Measurements from ENCODE around the gene GOSR2. TPM values are rescaled to one million over a fixed set of nuclear protein-coding genes. Genes with fewer than 3 reads are reported as not detected.
"Not testable (repeated sequence)": the region's sequence is repeated elsewhere in the genome, so short reads cannot be mapped to it uniquely, and the experiment has no call there.

Gene GOSR2
- total RNA-seq, 1 experiment from 2014 or later = 43.2 TPM

DNA sequence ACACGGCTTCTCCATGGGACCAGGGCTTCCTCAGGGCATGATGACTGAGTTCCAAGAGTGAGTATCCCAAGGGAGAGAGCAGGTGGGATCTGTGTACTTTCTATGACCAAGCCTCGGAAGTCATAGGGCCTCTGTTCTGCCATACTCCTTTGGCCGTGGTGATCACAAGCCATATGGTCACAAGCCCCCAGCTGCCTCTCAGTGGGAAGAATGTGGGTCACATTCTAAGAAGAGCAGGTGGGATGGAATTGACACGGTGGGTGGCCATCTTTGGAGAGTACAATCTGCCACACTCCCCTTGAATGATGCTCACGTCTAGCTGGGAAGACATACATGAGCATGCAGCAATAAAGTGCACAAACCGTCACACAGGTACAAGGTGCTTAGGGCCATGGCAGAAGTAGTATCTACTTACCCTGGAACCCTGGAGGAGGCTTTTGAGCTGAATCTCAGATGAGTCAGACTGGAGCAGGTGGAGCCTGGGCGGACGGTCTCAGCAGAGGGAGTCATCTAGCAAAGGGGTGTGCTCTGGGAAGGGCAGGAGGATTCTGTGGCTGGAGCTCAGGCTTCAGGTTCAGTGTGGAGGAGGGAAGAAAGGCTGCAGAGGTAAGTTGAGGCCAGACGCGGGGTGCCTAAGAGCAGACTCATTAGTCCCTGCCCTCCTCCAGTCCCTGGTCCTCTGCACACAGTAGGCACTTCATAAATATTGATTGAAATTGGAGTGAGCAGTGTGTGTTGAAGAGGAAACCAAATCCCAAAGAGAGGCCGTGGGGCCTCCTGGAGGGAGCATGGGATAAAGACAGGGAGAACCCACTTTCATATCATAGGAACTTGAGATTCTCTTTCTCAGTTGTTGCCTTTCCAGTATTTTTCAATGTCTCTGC lies 26.6 kb downstream of the GOSR2 start:
- in situ Hi-C loops (cut with HindIII; ENCODE audit: low pct_unique_long_range_greater_than_20kb, low sequenced_read_pairs) = no loop called here
- DNase-seq (ENCODE audit: low read depth) = no peak

DNA sequence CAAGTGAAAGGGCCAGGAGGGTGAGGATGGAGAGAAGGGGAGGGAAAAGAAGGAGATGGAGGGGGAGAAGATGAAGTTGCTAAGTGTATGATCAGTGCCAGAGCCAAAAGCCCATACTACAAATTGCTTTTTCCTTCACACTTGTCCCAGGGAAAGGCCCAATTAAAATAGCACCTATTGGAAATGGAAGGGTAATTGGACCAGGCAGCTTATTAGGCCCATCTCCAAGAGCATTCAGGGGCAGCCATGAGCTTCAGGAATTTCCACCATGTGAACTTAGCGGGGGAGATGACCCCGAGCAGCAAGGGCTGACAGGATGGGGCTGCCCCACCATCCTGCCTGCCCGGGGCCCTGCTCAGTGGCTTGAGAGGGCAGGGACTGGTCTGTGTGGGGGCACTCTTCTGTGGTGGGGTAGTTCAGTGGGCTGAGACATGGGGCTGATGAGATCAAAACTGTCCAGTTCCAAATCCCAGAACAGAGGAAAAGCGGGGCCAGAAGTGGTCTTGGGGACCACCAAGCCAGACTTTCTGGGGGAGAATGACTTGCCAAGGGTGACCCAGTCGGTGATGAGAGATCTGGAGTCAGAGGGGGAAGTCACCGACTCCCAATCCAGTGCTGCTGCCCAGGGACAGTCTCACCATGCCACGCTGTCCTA lies 27.5 kb downstream of the GOSR2 start:
- DNase-seq (ENCODE audit: low read depth) = no peak
- in situ Hi-C loops (cut with HindIII; ENCODE audit: low pct_unique_long_range_greater_than_20kb, low sequenced_read_pairs) = no loop called here

GRCh38 chr17:46950997-46951621 lies 28.1 kb downstream of the GOSR2 start:
- in situ Hi-C loops (cut with HindIII; ENCODE audit: low pct_unique_long_range_greater_than_20kb, low sequenced_read_pairs) = no loop called here
- no peak for DNase-seq (ENCODE audit: low read depth)

GRCh38 chr17:46951706-46952105 lies 28.7 kb downstream of the GOSR2 start:
- DNase-seq (ENCODE audit: low read depth) = no peak
- in situ Hi-C loops (cut with HindIII; ENCODE audit: low pct_unique_long_range_greater_than_20kb, low sequenced_read_pairs) = no loop called here

DNA sequence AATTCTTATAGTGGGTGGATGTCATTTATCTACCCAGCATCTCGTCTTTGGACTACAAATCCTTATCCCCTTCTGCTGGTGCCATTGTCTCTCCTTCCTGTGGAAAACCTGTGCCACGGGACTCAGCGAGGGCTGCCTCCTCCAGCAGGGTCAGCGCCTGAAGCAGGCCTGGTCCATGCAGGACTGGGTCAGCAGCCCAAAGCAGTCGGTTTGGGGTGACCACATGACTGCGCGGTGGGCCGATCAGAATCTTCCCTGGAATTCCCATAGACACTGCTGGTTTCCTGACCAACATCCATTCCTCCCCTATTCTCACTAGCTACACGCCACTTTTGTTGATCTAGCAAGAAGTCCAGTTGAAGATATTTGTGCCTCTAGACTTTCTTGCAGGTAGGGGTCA lies 29.2 kb downstream of the GOSR2 start:
- DNase-seq (ENCODE audit: low read depth) = no peak
- in situ Hi-C loops (cut with HindIII; ENCODE audit: low pct_unique_long_range_greater_than_20kb, low sequenced_read_pairs) = no loop called here

DNA sequence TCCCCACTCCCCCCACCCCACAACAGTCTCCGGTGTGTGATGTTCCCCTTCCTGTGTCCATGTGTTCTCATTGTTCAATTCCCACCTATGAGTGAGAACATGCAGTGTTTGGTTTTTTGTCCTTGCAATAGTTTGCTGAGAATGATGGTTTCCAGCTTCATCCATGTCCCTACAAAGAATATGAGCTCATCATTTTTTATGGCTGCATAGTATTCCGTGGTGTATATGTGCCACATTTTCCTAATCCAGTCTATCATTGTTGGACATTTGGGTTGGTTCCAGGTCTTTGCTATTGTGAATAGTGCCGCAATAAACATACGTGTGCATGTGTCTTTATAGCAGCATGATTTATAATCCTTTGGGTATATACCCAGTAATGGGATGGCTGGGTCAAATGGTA lies 30.2 kb downstream of the GOSR2 start:
- in situ Hi-C loops (cut with HindIII; ENCODE audit: low pct_unique_long_range_greater_than_20kb, low sequenced_read_pairs); DNase-seq (ENCODE audit: low read depth): not testable (repeated sequence)

- no peak for DNase-seq (ENCODE audit: low read depth)
- in situ Hi-C loops (cut with HindIII; ENCODE audit: low pct_unique_long_range_greater_than_20kb, low sequenced_read_pairs) = no loop called here
Measured at GRCh38 chr17:46958041-46958591, 35.2 kb downstream of the GOSR2 start.

DNA sequence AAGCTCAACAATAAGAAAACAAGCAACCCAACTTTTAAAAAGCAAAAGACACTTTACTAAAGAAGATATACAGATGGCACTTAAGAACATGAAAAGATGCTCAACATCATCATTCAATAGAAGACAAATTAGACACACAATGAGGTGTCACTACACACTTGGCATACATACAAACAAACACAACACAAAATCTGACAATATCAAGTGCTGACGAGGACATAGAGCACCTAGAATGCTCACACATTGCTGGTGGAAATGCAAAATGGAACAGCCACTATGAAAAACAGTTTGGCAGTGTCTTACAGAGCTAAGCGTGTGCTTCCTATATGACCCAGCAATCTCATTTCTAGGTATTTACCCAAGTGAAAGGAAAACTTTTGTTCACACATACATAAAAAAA lies 37.2 kb downstream of the GOSR2 start:
- DNase-seq (ENCODE audit: low read depth) = no peak
- in situ Hi-C loops (cut with HindIII; ENCODE audit: low pct_unique_long_range_greater_than_20kb, low sequenced_read_pairs) = no loop called here

- no peak for DNase-seq (ENCODE audit: low read depth)
- in situ Hi-C loops (cut with HindIII; ENCODE audit: low pct_unique_long_range_greater_than_20kb, low sequenced_read_pairs) = no loop called here
Measured at GRCh38 chr17:46962374-46962790, 39.4 kb downstream of the GOSR2 start.

GRCh38 chr17:46963571-46963970 lies 40.6 kb downstream of the GOSR2 start:
- in situ Hi-C loops (cut with HindIII; ENCODE audit: low pct_unique_long_range_greater_than_20kb, low sequenced_read_pairs) = no loop called here
- no peak for DNase-seq (ENCODE audit: low read depth)

- peak; percentile 37 for DNase-seq (ENCODE audit: low read depth)
- in situ Hi-C loops (cut with HindIII; ENCODE audit: low pct_unique_long_range_greater_than_20kb, low sequenced_read_pairs) = no loop called here
Measured at GRCh38 chr17:46964315-46965265, 41.6 kb downstream of the GOSR2 start.

DNA sequence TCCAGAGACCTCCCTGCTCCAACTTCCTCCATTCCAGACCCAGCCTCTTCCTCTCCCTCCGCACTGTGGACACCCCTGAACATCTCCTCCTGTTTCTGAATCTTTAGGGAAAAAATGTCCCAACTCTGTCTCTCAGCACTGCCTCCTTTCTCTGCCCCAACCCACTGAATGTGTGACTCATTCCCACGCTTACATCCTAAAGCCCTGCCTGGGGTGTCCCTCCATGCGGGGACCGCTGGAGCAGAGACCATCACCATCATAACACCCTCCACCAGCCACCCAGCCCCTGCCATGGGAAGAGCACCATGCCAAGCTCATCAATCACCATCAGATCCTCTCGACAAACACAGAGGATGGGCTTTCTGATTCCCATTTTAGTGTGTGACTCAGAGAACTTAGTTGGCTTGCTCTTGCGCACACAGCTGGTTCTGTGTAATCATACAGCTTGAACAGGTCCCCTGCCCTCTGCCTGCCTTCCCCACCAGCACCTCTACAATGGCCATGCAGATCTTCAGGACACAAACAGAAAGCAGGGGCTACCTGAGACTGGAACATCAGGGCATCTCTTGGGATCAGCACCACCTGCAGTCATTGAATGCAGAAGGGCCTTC lies 45.4 kb downstream of the GOSR2 start:
- in situ Hi-C loops (cut with HindIII; ENCODE audit: low pct_unique_long_range_greater_than_20kb, low sequenced_read_pairs) = no loop called here
- no peak for DNase-seq (ENCODE audit: low read depth)

- in situ Hi-C loops (cut with HindIII; ENCODE audit: low pct_unique_long_range_greater_than_20kb, low sequenced_read_pairs) = no loop called here
- DNase-seq (ENCODE audit: low read depth) = no peak
Measured at GRCh38 chr17:46968896-46969295, 45.9 kb downstream of the GOSR2 start.

DNA sequence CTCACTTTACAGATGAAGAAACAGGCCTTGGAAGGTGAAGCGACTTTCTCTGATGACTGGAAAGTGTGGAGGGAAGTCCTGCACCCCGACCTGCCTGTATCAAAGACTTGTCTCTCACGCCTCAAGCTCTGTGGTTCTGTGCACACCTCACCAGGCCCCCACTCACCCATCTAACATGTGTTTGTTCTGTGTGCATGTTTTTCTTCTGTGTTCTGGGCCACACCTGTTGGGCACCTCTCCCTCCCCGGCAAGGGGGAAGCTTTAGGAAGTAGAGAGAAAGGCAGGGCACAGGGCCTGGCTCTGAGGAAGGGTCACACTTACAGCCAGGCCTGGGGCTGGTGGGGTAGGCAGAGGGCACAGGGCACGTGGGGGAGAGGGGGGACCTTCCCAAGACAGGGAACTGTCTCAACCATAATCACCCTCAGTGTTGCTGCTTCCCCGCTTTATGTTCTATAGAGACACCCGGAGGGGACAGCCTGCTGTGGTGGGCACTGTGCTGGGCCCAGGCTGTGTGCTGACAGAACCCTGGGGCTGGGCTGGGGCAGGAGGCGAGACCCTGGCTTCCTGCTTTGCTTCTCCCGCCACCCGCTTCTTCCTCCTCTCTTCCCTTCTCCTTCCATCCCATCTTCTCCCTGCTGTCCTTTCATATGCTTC lies 48.8 kb downstream of the GOSR2 start:
- DNase-seq (ENCODE audit: low read depth) = no peak
- in situ Hi-C loops (cut with HindIII; ENCODE audit: low pct_unique_long_range_greater_than_20kb, low sequenced_read_pairs) = no loop called here

GRCh38 chr17:46972346-46972745 lies 49.4 kb downstream of the GOSR2 start:
- in situ Hi-C loops (cut with HindIII; ENCODE audit: low pct_unique_long_range_greater_than_20kb, low sequenced_read_pairs) = no loop called here
- no peak for DNase-seq (ENCODE audit: low read depth)

GRCh38 chr17:46974086-46974485 lies 51.1 kb downstream of the GOSR2 start:
- no peak for DNase-seq (ENCODE audit: low read depth)
- in situ Hi-C loops (cut with HindIII; ENCODE audit: low pct_unique_long_range_greater_than_20kb, low sequenced_read_pairs) = no loop called here

GRCh38 chr17:46975287-46975686 lies 52.3 kb downstream of the GOSR2 start:
- in situ Hi-C loops (cut with HindIII; ENCODE audit: low pct_unique_long_range_greater_than_20kb, low sequenced_read_pairs) = no loop called here
- DNase-seq (ENCODE audit: low read depth) = no peak

Data from Caki2 (cell line).